Stimulated activated naive CD4-positive, alpha-beta T cell treated with Interleukin-2 at 50 U/mL for 16 hours (primary cell): Measurements from ENCODE around the gene P2RX2.

ENCODE experiments used
- DNase-seq: peaks from one replicate; lab custom pipeline; 2025; lab: John Stamatoyannopoulos, UW

Gene P2RX2

GRCh38 chr12:132620113-132620898, 1.7 kb downstream of the P2RX2 start:
- DNase-seq: no peak

DNA sequence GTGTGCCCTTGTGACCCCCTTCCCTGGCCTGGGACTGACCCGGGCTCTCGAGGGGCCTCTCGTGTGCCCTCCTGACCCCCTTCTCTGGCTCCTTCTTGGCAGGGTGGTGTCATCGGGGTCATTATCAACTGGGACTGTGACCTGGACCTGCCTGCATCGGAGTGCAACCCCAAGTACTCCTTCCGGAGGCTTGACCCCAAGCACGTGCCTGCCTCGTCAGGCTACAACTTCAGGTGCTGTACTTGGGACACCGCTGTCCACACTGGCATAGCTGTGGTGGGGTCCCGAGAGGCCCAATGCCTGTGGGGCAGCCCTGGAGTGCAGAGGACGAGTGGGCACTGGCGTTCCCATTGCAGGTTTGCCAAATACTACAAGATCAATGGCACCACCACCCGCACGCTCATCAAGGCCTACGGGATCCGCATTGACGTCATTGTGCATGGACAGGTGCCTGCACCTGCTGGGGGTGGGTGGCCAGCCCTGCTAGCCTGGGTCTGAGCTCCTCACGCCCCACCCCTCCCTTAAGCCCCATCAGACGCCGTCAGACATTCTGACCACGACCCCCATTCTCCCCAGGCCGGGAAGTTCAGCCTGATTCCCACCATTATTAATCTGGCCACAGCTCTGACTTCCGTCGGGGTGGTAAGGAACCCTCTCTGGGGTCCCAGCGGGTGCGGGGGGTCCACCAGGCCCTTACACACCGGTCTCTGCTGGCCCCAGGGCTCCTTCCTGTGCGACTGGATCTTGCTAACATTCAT, 2.5 kb downstream of the P2RX2 start:
- no peak for DNase-seq

- DNase-seq: no peak
These were observed 3.3 kb downstream of the P2RX2 start for GRCh38 chr12:132621657-132622435.

- DNase-seq: no peak
These were observed 4.0 kb downstream of the P2RX2 start for GRCh38 chr12:132622437-132623071.

DNA sequence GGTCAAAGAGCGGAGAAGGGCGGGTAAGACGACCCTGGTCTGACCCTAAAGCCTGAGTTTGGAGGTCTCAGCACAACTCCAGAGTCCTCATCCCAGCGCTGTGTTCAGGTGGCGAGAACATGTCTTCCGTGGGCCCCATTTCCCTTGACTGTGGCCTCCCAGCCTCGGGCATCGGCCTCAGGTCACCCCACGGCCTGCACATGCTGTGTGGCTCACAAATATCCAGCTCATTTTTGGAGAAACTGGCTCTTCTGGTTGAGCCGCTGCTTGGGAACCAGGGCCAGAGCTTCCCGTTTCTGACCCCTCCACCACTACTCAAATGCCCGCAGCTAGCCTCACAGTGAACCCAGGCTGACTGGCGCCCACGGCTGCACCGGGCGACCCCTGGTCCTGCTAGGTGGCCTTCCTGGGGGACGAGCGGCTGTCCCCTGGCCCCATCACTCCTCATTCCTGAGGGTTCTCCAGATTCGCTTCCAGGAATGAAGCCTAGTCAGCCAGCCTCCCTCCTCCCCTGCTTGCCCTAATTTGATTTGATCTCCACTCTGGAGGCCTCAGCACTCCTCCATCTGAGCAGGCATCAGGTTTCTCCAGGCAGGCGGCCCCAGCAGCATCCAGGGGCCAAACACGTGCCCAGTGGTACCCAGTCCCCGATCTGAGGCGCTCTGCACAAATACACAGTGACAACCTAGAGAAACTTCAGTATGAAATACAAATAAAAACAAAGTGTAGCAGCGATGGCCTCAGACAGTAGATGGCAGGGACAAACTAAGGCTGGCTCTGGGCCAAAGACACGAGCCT, 4.7 kb downstream of the P2RX2 start:
- DNase-seq: no peak

GRCh38 chr12:132624186-132624855, 5.7 kb downstream of the P2RX2 start:
- DNase-seq: no peak

- no peak for DNase-seq
These were observed 6.5 kb downstream of the P2RX2 start for GRCh38 chr12:132624910-132625630.

DNA sequence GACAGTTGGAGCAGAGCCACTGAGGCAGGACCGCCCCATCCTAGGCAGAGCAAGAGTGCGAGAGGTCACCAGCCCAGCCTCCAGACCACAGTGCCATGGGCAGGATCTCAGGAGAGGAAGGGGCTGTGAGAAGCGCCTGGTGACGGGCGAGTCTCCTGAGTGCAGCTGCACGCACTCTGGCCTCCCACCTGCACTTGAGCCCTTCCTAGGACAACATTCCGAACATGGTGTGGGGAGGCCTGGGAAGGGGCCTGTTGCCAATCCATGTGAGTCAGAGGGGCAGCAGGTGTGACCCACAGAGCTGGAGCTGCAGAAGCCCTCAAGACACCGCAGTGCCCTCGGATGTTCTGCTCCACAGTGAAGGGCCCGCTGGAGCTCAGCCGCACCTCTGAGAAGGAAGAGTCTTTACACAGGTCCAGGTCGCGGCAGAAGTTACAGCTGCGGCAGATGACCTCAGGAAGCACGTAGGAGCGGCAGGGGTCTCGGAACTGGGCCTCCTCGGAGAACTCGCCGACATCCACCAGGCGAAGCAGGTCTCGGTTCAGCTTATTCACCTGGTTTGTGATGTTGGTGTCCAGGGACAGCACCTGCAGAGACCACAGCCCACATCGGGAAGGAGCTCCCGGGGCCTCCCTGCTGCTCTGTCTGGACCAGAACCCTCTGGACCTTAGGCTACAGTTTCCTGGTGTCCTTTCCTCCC, 7.3 kb downstream of the P2RX2 start:
- DNase-seq: no peak

DNA sequence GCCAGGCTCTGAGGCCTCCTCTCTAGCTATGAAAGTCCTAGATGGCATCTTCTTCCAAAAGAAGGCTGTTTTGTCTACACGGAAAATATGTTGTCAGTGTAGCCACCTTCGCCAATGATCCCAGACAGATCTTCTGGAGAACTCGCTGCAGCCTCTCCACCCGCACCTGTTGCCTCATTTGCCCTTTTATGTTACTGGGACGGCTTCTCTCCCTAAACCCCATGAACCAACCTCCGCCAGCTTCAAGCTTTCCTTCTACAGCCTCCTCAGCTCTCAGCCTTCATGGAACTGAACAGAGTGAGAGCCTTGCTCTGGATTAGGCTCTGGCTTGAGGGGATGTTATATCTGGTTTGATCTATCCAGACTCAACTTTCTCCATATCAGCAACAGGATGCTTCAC, 10.8 kb downstream of the P2RX2 start:
- DNase-seq: no peak

DNA sequence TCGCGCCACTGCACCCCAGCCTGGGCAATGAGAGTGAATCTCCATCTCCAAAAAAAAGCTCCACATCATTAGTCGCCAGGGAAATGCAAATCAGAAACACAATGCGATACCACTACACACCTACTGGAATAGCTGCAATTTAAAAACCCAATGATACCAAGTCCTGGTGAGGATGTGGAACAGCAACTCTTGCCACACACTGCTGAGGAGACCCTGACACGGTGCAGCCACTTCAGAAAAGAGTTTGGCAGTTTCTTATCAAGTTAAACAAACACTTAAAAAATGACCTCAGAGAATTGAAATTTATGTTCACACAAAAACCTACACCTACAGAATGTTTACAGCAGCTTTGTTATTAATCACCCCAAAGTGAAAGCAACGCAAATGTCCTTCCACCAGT, 12.1 kb downstream of the P2RX2 start:
- no peak for DNase-seq

DNA sequence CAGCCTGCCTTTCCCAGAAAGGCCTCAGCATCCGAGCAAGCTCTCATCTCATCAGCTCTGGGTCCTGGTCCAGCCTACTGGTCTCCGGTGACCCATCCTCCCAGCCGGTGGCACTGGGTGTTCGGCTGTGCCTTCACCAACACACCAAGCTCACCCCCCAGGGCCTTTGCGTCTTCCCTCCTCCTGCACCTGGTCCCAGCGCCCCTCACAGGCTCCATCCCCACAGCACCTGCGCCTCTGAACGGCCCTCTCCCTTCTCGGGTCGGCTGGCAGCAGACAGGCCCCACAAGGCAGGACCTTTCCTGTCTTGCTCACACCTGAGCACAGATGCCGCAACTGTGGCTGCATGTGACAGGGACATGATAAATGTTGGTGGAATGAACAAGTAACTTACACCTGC, 13.1 kb downstream of the P2RX2 start:
- no peak for DNase-seq

- no peak for DNase-seq
These were observed 14.1 kb downstream of the P2RX2 start for GRCh38 chr12:132632521-132633228.

DNA sequence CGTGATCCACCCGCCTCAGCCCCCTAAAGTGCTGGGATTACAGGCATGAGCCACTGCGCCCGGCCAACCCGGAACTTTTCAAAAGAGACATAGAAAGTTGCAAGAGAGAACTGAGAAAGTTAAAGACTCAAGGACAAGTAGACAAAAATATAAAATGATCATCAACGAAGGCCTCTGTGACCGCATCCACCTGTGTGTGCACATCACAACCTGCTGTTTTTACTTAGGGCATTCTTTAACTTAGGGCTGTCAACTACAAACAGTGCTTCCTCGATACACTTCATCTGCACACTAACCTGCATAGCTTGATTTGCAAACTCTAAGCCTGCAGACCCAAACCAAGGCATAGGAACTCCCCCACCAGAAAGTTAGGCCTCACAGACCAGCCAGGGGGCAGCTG, 14.8 kb downstream of the P2RX2 start:
- no peak for DNase-seq

- DNase-seq: no peak
These were observed 15.3 kb downstream of the P2RX2 start for GRCh38 chr12:132633901-132634300.

DNA sequence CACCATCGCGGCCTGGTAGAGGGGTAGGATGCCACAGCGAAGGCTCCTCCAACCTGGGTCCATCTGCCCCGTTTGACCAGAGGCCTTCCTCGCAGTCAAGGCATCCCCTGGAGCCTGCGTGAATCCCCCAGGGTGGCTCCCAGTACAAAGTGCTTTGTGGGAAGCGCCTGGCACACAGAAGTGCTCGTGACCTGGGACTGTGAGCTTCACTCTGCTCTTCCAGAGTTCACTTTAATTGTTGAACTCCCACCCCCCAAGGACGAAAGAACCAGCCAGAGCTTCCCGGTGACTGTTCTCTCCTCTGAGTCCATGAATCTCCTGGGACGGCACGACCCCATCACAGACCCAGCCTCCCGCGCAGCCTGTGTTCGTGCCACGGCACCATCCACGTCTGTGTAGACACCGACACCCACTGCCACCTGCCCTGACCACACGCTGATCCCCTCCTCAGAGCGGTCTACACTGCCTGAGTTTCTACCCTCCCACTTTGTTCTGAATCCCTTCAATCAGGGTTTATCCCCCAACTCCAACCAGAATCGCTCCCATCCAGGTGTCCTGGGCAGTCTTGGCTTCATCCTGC, 15.9 kb downstream of the P2RX2 start:
- no peak for DNase-seq

DNA sequence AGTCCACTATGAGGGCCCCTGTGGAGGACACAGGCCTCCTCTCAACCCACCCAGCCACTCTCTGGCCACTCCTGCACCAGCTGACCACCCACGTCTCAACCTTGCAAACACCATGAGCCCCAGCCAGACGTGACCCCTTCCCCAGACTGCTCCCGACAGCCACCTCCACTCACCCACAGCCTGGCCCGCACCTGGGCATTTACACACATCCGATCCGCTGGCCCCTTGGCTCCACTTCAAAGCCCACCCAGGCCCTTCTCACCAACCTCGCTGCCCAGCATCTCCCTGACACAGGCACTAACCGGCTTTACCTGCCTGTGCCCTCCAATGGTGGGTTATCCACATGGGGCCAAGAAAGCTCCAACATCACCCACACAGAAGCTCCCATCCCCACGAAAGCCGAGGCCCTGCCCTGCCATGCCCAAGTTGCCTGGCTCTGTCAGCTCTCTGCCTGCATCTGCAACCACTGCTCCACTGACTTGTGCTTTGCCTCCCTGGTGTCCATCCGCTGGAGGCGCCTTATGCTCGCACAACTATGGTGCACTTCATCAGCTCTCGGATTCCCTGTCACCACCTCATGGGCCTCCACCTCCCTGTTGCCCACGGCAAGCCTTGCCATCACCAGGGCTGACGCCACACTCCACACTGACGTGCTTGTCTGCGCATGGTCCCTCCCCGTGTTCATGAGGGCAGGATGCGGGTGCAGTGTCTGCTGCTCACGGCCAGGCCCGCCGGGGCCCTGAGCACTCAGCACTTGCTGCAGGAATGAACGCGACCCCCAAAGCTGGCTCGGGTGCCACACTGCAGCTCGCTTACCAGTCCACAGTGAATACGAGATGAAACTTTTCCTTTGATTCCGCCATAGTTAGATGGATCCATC, 16.7 kb downstream of the P2RX2 start:
- no peak for DNase-seq

DNA sequence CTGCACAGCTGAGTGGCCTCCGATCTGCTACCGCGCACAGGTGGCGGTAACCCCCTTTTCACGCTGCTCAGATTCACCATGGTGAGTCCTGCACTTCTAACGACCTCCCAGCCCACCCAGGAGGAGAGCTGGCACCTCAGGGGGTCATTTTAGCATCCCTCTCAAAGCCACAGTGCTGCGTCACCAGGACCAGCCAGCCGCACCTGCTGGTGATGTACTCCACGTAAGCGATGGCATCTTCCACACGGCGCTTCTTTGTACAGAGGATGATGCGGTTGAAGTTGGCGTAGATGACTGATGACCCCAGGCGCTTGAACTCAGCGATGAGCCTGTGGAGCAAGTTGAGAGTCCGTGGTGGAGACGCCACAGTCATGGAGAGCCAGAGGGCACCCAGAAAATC, 19.2 kb downstream of the P2RX2 start:
- no peak for DNase-seq
